T-helper 2 cell treated with Interferon-gamma antibody and Interleukin-4, amounts not matched to agents 100 ng/mL and 5 ng/mL, for 36 hours (primary cell): ENCODE results near the gene LGR6. TPM values are rescaled to one million over a fixed set of nuclear protein-coding genes. Genes with fewer than 3 reads are reported as not detected.
"Not testable (repeated sequence)": the region's sequence is repeated elsewhere in the genome, so short reads cannot be mapped to it uniquely, and the experiment has no call there.

ENCODE experiments used
- intact Hi-C: fragments of 100-400 bp; cut with micrococcal nuclease; formaldehyde crosslinking; loops from one replicate; pipeline ENCODE4 v1.15.1; 2023
- total RNA-seq: library from RNA; stranded (reverse); gene quantifications from 2 replicates; pipeline ENCODE4 v1.2.3, GENCODE V29; 2022

The LGR6 gene
- total RNA-seq, 1 donor from 2014 or later, result 0.43 TPM

DNA sequence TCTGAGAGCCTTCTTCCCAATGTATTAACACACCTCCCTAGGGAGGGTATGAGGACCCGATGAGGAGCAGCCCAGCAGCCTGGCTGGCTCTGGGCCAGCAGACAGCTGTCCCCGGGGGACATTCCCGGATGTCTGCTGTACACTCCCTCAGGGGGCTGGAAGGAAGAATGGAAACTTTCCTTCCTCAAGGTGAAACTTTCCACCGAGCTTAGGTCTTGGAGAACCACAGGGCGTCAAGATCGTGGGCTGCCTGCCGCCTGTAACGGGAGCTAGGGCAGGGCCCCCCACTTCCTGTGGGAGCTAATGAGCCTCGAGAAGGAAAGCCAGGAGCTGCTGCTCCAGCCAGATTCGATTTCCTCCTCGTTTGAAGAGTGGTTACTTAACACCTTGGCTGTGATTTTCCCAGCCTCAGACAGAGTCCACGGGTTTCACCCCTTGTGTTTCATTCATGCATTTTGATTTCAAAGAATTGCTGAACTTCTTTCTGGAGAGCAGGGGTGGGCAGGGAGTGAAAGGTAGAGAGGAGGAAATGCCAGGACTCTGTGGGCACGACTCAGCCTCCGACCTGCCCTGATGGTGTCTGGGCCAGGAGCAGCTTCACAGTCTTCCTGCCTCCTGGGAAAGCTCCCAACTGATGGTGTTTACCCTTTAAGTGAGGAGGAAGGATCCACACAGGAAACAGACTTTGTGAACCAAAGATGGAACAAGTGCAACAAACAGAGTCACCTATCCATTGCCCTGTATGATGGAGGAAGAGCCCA is 118.5 kb downstream of the LGR6 start:
- intact Hi-C loops, result no loop called here

DNA sequence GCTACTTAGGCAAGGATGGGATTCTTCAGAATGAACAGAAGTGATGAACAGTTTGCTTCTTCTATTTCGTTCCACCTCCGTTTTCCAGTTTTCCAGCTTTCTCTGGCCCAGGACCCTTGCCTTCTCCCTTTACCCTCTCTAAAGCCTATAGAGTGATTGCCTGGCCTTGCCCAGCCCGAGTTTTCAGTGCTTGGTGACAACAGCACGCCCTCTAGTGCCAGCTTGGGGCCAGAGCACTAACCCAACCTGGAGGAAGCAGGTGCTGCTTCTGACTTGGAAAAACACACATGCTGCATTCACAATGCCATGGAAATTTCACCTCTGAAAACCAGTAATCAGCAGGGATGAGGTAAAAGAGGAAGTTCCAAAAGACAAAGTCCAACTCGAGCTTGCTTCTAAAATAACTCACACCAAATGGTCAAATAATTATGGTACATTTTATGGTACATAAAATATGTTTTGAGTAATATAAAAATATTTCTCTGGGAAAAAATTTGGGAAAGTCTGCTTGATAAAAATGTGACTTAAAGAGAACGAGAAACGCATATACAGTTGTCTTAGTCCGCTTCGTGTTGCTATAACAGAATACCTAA is 122.1 kb downstream of the LGR6 start:
- intact Hi-C loops, result loop anchor here (1.0 kb wide), 3 partner anchors 40 to 126 kb away; partner anchors contain the start of gene LGR6

DNA sequence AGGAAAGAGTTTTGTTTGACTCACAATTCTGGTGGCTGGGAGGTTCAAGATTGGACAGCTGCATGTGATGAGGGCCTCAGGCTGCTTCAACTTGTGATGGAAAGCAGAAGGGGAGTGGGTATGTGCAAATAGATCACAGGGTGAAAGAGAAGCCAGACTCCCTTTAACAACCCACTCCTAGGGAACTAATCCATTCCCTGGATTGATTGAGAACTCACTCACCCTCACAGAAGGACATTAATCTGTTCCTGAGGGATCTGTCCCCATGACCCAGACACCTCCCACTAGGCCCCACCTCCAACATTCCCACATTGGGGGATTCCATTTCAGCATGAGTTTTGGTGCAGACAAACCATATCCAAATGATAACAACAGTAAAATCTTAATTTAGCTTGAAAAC is 122.6 kb downstream of the LGR6 start:
- intact Hi-C loops, result no loop called here

DNA sequence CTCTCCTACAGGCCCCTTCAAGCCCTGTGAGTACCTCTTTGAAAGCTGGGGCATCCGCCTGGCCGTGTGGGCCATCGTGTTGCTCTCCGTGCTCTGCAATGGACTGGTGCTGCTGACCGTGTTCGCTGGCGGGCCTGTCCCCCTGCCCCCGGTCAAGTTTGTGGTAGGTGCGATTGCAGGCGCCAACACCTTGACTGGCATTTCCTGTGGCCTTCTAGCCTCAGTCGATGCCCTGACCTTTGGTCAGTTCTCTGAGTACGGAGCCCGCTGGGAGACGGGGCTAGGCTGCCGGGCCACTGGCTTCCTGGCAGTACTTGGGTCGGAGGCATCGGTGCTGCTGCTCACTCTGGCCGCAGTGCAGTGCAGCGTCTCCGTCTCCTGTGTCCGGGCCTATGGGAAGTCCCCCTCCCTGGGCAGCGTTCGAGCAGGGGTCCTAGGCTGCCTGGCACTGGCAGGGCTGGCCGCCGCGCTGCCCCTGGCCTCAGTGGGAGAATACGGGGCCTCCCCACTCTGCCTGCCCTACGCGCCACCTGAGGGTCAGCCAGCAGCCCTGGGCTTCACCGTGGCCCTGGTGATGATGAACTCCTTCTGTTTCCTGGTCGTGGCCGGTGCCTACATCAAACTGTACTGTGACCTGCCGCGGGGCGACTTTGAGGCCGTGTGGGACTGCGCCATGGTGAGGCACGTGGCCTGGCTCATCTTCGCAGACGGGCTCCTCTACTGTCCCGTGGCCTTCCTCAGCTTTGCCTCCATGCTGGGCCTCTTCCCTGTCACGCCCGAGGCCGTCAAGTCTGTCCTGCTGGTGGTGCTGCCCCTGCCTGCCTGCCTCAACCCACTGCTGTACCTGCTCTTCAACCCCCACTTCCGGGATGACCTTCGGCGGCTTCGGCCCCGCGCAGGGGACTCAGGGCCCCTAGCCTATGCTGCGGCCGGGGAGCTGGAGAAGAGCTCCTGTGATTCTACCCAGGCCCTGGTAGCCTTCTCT is 124.6 kb downstream of the LGR6 start:
- intact Hi-C loops, result no loop called here

DNA sequence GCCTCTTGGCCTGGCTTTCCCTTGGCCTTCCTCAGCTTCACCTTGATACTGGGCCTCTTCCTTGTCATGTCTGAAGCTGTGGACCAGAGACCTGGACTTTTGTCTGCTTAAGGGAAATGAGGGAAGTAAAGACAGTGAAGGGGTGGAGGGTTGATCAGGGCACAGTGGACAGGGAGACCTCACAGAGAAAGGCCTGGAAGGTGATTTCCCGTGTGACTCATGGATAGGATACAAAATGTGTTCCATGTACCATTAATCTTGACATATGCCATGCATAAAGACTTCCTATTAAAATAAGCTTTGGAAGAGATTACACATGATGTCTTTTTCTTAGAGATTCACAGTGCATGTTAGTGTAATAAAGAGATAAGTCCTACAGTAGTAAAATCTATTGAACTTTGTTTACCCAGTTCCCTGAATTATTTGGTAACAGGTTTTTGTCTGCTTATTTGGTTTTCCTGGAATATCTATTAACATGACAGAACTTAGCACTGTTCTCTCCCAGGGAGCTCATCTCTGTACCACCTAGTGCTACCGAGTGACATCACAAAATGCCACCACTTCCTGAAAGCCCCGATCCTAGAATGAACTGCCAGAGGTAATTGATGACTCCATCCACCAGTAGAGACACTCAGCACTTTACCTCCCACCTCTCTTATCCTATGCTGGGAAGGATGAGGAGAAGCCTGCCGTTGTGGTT is 125.9 kb downstream of the LGR6 start:
- intact Hi-C loops, result no loop called here

DNA sequence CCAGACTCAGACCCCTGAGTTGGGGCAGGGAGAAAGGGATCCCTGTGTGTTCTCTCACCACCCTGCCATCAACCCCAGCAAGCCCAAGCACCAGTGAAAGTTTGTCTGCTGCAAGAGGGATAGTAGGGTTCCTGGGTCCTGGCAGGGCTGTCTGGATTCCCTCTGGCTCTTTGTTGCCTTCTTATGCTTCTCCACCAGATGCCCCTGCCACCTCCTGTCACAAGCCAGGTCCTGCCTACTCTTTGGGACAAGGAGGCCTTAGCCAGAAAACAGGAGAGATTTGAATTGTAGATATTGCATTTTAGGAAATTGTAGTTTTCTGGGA is 126.4 kb downstream of the LGR6 start:
- intact Hi-C loops, result no loop called here

DNA sequence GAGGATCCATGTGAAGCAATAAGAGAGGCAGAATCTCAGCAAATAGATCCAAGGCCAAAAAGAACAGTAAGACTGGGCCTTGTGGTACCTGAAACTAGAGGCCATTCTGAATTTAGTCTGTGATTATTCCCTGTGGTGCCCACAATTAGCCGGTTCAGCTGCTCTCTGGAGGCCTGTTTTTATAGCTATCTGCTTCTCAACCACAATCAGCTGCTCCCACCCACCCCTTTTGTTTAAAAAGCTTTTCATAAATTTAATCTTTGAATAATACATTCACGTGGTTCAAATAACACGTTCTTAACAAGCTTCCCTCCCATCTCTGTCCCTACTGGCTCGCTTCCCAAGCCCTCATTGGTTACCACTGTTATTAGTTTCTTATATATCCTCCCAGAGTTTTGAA is 130.1 kb downstream of the LGR6 start:
- intact Hi-C loops, result no loop called here

DNA sequence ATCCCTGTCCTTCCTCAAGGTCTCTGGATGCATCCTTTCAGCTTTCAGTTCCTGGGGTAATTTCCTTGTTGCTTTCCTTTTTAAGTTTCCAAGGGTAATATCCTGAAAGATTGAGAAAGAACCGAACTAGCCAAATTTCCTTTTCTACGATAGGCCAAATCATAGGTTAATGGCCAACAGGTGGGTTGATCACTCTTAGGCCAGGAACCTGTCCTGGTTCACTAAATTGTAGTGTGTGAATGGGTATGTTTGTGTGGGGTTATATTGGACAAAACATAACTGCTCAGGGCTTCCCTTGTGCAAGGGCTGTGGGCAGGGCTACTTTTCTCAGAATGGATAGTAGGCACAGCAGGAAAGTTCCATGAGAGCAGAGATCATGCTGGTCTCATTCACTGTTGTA is 131.0 kb downstream of the LGR6 start:
- intact Hi-C loops, result no loop called here

DNA sequence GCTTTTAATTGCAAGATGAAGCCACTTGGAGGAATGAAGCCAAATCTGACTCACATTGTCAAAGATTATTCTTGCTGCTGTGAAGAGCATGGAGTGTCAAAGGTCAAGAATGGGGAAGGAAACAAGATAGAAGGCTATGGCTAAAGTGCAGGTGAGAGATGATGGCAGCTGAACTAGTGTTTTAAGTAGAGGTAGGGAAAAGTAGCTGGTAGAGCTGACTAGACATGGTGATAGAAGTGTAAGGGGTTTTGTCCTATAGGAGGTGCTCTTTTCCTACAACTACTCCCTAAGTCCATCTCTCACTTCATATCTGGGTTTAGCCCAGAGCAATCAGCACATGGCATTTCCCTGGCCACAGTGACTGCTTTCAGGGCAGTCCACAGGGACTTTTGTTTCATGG is 136.3 kb downstream of the LGR6 start:
- intact Hi-C loops, result no loop called here

DNA sequence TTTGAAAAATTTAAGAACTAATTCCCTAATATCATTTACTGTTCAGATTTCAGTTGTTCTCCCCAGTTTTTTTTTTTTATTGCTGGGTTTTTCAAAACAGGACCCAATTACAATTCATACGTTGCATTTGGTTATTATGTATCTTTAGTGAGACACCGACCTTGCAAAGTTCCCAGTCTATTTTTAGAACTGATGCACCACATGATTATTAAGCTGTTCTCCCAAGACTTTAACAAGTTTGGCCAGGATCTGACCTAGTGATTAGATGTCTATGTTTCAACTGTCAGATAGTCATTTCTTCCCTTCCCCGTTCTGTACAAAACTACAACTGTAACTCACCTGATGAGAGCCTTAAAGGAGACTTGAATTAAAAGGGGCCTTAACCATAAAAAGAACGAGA is 140.3 kb downstream of the LGR6 start:
- intact Hi-C loops, result no loop called here

DNA sequence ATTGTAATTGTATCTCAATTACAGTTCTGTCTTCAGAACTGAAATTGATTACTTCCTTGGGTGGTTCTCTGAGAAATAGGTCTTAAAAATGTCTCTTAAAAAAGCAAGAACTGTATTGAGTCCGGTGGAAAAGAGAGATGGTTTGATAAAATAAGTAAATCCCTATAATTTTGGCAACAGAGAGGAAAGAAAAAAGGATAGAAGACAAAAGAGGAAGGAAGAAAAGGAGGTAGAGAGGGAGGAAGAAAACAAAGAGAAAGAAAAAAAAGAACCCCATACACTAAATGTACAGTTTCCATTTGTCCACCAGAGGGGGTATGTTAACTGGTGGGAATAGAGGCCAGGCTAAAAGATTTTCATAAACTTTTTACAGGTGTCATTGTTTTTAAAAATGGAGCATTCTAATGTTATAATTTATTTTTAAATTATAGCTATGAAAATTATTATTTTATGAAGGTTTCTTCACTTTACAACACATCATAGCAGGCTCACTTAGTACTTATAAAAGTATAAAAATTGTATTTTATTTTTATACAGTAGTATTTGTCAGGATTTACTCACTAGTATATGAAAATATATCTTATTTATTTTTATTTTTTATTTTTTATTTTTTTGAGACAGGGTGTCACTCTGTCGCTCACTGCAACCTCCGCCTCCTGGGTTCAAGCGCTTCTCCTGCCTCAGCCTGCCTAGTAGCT is 150.2 kb downstream of the LGR6 start:
- intact Hi-C loops, result loop anchor here (1.0 to 10.0 kb wide), 6 partner anchors 228 to 1424 kb away; partner anchors contain the start of genes ADIPOR1, KDM5B and LAX1

DNA sequence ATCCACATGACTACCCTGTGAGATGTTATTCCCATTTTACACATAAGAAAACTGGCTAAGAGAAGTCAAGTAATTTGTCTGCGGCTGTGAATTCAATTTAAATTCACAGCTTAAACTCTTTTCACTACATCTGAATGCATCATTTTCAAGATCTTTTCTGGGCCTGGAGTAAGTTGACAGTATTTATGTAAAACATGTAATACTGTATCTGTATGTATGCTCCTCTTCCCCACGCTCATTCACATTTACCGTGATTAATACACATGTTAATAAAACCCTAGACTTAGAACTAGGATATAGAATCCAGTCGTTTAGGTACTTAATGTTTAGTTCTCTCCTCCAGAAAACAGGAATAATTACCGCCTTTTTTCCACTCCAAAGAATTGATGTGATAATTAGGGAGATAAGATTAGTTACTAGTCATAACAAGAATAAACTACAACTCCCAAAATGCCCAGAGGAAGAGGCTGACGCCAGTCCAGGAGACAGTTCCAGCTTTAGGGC is 154.5 kb downstream of the LGR6 start:
- intact Hi-C loops, result loop anchor here (1.0 to 10.0 kb wide), 4 partner anchors 579 to 1449 kb away; partner anchors contain the start of genes ADIPOR1, KLHL12, TMEM183A and ZBED6

DNA sequence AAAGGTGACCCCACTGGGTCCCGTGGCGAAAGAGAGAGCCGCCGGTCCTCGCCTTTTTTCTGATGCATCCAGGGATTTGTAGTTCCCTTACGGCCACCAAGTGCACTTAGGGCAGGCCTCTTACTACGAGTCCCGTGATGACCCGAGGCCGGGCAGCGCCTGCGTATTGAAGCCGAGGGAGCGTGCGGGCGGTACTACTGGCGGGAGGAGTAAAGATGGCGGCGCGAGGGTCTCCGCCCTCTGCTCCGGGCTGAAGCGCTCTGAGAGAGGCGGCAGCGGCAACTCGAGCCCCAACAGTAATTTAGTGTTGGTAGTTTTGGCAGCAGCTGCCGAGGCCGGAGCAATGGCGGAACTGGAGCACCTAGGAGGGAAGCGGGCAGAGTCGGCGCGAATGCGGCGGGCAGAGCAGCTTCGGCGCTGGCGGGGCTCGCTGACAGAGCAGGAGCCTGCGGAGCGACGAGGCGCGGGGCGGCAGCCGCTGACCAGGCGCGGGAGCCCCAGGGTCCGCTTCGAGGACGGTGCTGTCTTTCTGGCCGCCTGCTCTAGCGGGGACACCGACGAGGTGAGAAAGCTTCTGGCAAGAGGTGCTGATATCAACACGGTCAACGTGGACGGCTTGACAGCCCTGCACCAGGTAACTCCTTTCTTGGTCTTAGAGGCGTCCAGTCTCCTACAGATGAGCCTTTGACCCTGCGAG is 155.1 kb downstream of the LGR6 start, which contains the start of gene PPP1R12B:
Gene PPP1R12B, plus strand, starts transcription at position 191 of the 697 bp plus-strand sequence. Its CDS starts 153 bp downstream, at position 344.
- intact Hi-C loops, result loop anchor here (1.0 to 10.0 kb wide), 4 partner anchors 579 to 1449 kb away; partner anchors contain the start of genes ADIPOR1, KLHL12, TMEM183A and ZBED6

DNA sequence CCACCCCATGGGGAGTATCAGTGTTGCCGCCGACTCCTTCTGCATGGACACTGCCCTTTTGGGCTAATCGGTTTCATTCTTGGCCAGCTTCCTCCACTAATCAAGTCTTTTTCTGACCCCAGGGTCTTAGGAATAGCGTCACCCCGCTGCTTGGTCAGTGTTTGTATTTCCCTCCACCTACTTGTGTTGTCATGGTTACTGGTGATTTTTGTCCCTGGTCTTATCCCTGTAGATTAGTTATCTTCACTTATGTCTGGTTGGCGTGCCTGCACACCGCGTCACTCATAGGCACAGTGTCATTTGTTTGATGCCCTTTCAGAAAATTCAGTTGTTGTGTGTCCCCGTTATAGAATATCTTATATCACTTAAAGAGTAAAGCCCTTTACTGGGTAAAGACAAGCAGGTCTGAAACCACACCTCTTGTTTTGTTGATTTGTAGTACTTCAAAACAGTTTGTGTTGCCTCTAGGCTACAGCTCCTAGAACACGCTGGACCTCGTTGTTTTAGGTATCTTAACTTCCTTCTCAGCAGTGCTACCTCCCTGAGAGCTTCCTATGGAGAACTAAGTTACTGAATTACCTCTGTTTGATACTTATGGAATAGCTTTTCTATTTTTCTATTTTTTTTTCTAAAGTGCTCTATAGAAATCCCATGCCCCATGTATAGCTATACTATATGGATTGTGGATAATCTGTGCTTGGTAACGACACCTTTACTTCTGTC is 155.8 kb downstream of the LGR6 start:
- intact Hi-C loops, result loop anchor here (2.0 to 10.0 kb wide), 3 partner anchors 605 to 1448 kb away; partner anchors contain the start of genes ADIPOR1, TMEM183A, ZBED6 and ZC3H11A

DNA sequence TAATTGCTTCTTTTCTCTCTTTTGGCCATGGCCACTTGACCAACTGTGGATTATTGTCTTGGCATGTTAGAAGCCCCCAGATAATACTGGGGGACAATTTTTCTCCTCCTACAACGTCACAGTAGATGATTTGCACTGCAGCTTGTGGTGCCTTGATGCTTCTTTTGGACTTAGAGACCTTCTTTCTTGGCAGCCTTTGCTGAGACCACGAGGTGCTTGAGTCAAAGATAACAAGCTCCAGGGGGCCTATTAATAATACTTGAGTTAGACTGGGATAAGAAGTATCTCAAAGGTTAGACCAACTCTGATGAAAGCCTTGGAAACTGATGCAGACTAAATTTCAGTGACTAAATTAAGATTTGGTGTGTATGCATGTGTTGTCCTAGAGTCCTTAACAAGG is 158.1 kb downstream of the LGR6 start:
- intact Hi-C loops, result no loop called here

DNA sequence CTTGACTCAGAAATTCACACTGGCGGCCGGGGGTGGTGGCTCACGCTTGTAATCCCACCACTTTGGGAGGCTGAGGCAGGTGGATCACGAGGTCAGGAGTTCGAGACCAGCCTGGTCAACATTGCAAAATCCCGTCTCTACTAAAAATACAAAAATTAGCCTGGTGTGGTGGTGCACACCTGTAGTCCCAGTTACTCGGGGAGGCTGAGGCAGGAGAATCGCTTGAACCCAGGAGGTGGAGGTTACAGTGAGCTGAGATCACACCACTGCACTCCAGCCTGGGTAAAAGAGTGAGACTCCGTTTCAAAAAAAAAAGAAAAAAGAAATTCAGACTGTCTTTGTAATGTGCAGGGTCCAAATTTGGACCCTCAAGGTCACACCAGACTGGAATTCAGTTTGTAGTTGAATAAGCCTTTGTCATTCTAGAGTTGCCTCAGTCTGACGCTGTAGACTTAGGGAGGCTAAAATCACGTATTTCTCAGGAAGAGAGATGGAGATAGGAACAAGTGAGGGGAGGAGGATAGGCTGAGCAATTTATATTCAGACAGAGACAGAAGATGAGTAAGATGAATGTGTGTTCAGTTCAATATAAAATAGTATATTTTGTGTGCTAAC is 159.1 kb downstream of the LGR6 start:
- intact Hi-C loops, result not testable (repeated sequence)

DNA sequence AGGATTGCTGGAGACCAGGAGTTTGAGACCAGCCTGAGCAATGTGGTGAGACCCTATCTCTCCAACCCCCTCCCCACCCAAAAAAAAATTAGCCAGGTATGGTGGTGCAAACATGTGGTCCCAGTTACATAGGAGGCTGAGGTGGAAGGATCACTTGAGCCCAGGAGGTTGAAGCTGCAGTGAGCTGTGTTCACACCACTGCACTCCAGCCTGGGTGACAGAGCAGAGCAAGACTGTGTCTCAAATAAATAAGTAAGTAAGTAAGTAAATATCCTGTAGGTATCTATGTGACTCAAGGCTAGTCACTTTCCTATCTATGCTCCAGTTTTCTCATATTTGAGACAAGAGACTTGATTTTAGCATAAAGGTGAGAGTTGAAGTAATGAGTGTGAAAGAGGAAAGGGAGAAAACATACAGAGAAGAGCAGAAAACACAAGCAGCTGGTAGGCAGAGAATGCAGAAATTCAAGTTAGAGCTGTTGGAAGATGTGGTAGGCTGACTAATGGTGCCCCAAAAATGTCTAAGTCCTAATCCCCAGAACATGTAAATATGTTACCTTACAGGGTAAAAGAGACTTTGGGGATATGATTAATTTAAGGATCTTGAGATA is 162.4 kb downstream of the LGR6 start:
- intact Hi-C loops, result no loop called here

DNA sequence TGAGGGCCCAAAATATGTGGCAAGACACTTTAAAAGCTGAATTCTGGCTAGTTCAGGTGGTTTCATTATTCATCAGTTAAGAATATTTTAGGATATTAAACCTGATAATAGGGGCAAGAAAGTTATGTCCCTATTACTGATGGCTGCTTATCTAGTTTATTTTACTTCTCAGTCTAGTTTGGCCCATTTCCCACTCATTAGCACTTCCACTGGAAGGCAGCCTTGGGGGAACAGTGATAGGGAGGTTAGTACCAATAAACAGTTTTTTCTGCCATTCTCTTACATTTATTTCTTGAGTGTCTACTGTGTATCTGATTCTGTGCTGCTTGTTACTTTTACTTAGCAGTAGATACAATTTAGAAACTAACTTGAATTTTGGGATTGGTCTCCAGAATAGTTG is 163.9 kb downstream of the LGR6 start:
- intact Hi-C loops, result no loop called here
